Adrenal gland (tissue), 5 donors: ENCODE results near the gene TMEM91.

Source experiments
- CTCF ChIP-seq, 6 experiments: fragments of 450-650 bp in 4 of 6; fragments of 200-600 bp in 2 of 6; sonication (generic) in 1 of 6; IDR thresholded peaks; 1 replicate in 5 of 6; 2 replicates in 1 of 6; pipeline versions ENCODE4 v1.5.1 to v1.8.0; 2016 to 2021; ENCODE audit warnings: antibody characterized with exemption in 6 of 6, mild to moderate bottlenecking in 2 of 6, moderate library complexity in 1 of 6
- POLR2A ChIP-seq, 2 donors: fragments of 450-650 bp; IDR thresholded peaks; one replicate each; pipeline ENCODE4 v1.6.1; 2017; ENCODE audit warnings: antibody characterized with exemption in 2 of 2, mild to moderate bottlenecking in 2 of 2, moderate library complexity in 1 of 2
- donor health status: DM: no; HTN: no; CAD: no.

- TF ChIP-seq CTCF (IDR thresholded peaks at IDR 0.05): no peak
- no peak for TF ChIP-seq POLR2A (IDR thresholded peaks at IDR 0.05)
These were observed 47.5 kb upstream of the TMEM91 start for GRCh38 chr19:41328842-41329225.
